ENCODE results near the gene FAM83B.

Gene FAM83B, protein sequence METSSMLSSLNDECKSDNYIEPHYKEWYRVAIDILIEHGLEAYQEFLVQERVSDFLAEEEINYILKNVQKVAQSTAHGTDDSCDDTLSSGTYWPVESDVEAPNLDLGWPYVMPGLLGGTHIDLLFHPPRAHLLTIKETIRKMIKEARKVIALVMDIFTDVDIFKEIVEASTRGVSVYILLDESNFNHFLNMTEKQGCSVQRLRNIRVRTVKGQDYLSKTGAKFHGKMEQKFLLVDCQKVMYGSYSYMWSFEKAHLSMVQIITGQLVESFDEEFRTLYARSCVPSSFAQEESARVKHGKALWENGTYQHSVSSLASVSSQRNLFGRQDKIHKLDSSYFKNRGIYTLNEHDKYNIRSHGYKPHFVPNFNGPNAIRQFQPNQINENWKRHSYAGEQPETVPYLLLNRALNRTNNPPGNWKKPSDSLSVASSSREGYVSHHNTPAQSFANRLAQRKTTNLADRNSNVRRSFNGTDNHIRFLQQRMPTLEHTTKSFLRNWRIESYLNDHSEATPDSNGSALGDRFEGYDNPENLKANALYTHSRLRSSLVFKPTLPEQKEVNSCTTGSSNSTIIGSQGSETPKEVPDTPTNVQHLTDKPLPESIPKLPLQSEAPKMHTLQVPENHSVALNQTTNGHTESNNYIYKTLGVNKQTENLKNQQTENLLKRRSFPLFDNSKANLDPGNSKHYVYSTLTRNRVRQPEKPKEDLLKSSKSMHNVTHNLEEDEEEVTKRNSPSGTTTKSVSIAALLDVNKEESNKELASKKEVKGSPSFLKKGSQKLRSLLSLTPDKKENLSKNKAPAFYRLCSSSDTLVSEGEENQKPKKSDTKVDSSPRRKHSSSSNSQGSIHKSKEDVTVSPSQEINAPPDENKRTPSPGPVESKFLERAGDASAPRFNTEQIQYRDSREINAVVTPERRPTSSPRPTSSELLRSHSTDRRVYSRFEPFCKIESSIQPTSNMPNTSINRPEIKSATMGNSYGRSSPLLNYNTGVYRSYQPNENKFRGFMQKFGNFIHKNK

DNA sequence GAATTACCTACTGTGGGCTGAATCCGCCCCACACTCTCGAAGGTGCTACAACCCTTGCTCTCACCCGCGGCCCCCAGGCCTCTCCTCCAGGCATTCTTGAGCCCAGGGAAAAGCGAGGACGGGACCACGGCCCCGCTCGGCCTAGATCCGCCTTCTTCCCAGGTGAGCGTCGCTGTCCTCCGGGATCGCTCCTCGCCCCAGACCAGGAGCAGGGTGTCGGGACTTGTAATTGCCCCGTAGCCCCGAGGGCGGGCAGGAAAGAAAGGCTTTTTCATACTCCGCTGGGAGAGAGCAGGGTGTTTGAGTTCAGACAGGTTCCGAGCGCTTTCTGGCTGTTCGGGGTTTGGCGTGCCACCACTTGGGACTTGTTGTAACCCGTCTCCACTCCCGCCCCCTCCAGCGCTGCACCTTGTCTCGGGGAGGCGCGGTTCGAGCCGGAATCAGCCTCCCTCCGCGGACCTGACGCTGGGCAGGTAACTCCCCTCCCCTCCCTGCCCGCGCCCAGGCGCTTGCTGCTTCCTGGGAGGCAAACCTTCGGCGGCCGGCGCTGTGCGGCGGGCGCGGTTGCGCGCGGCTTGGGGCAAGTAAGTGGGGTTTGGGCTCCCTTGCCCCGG is at the start of gene FAM83B:
Gene FAM83B (plus strand): TSS at position 529 of the 614 bp plus-strand sequence. CDS start 23,476 bp downstream, outside the sequence.
- TF ChIP-seq, protein P1, sequence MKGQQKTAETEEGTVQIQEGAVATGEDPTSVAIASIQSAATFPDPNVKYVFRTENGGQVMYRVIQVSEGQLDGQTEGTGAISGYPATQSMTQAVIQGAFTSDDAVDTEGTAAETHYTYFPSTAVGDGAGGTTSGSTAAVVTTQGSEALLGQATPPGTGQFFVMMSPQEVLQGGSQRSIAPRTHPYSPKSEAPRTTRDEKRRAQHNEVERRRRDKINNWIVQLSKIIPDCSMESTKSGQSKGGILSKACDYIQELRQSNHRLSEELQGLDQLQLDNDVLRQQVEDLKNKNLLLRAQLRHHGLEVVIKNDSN (IDR thresholded peaks at IDR 0.05) = no peak
- TF ChIP-seq, protein P2, sequence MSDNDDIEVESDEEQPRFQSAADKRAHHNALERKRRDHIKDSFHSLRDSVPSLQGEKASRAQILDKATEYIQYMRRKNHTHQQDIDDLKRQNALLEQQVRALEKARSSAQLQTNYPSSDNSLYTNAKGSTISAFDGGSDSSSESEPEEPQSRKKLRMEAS (IDR thresholded peaks at IDR 0.05) = 0 out of 2 replicates have a peak, but pooled peaks have one; percentile 53
- TF ChIP-seq ZBTB7A (IDR thresholded peaks at IDR 0.05; ENCODE audit: low read depth) (no peak), TEAD4 (IDR thresholded peaks at IDR 0.05) (no peak), TAF1 (IDR thresholded peaks at IDR 0.05; ENCODE audit: low read depth) (peak; percentile 68), CREB1 (IDR thresholded peaks at IDR 0.05; ENCODE audit: low read depth) (no peak), FOXM1 (IDR thresholded peaks at IDR 0.05; ENCODE audit: borderline replicate concordance, low read depth) (no peak), RAD21 (IDR thresholded peaks at IDR 0.05; ENCODE audit: low read depth) (no peak), CEBPB (IDR thresholded peaks at IDR 0.05) (no peak), YY1 (IDR thresholded peaks at IDR 0.05; ENCODE audit: low read depth) (peak; percentile 45; the same call in 1 of the 2 replicates), TCF12 (IDR thresholded peaks at IDR 0.05; ENCODE audit: low read depth) (no peak), EP300 (IDR thresholded peaks at IDR 0.05; ENCODE audit: borderline replicate concordance) (no peak; the same call in 1 of the 2 replicates), NFIC (IDR thresholded peaks at IDR 0.05) (no peak), EGR1 (IDR thresholded peaks at IDR 0.05) (no peak; the same call in 1 of the 2 replicates)
- TF ChIP-seq, protein P3, sequence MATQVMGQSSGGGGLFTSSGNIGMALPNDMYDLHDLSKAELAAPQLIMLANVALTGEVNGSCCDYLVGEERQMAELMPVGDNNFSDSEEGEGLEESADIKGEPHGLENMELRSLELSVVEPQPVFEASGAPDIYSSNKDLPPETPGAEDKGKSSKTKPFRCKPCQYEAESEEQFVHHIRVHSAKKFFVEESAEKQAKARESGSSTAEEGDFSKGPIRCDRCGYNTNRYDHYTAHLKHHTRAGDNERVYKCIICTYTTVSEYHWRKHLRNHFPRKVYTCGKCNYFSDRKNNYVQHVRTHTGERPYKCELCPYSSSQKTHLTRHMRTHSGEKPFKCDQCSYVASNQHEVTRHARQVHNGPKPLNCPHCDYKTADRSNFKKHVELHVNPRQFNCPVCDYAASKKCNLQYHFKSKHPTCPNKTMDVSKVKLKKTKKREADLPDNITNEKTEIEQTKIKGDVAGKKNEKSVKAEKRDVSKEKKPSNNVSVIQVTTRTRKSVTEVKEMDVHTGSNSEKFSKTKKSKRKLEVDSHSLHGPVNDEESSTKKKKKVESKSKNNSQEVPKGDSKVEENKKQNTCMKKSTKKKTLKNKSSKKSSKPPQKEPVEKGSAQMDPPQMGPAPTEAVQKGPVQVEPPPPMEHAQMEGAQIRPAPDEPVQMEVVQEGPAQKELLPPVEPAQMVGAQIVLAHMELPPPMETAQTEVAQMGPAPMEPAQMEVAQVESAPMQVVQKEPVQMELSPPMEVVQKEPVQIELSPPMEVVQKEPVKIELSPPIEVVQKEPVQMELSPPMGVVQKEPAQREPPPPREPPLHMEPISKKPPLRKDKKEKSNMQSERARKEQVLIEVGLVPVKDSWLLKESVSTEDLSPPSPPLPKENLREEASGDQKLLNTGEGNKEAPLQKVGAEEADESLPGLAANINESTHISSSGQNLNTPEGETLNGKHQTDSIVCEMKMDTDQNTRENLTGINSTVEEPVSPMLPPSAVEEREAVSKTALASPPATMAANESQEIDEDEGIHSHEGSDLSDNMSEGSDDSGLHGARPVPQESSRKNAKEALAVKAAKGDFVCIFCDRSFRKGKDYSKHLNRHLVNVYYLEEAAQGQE (IDR thresholded peaks at IDR 0.05; ENCODE audit: low read depth) = peak; percentile 22; the same call in 1 of the 2 replicates

DNA sequence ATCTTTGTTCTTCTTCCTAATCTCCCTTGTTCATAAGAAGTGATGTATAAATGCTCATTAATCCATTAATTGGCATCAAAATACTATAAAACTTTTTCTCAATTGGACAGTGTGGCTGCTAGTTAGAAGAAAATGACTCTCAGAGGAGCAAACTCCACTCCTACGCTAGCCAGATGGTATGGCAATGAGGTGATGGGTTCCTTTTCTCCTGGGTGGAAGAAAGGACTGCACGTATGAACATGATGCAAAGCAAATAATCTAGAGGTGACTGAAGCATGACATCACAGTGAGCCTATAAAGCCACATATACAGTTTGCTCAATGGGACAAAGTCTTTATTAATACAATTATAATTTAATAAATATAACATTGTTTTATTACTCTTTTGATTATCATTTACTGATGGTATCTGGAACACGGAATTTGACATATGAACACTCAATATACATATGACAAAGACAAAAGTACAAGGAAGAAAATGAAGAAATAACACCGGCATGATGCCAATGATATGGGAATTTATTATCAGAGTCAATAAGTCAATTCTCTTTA is 46.4 kb upstream of the FAM83B start:
- TF ChIP-seq NFIC (IDR thresholded peaks at IDR 0.05) (no peak), TCF12 (IDR thresholded peaks at IDR 0.05; ENCODE audit: low read depth) (no peak), TEAD4 (IDR thresholded peaks at IDR 0.05) (no peak), CREB1 (IDR thresholded peaks at IDR 0.05; ENCODE audit: low read depth) (no peak), ZBTB7A (IDR thresholded peaks at IDR 0.05; ENCODE audit: low read depth) (no peak)
- TF ChIP-seq, protein P3 (IDR thresholded peaks at IDR 0.05; ENCODE audit: low read depth) = no peak

DNA sequence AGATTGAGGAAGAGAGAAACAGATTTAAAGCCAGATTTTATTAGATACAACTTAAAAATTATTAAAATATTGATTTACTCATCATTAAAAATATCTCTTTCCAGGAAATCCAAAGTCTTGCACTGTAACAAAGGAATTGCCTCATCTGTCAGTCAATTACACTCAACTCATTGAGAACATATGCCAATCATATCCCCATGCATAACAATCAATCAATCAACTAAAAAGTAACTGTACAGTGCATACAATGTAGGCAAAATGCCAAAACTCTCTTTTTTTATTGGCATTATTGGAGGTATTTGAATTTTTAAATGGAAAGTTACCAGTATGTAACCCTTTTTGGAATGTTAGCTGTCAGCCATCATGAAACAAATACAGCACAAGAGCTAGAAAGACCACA is 45.3 kb upstream of the FAM83B start:
- TF ChIP-seq YY1 (IDR thresholded peaks at IDR 0.05; ENCODE audit: low read depth) = no peak
- no peak for TF ChIP-seq CEBPB (IDR thresholded peaks at IDR 0.05)
- TF ChIP-seq TEAD4 (IDR thresholded peaks at IDR 0.05) = no peak

DNA sequence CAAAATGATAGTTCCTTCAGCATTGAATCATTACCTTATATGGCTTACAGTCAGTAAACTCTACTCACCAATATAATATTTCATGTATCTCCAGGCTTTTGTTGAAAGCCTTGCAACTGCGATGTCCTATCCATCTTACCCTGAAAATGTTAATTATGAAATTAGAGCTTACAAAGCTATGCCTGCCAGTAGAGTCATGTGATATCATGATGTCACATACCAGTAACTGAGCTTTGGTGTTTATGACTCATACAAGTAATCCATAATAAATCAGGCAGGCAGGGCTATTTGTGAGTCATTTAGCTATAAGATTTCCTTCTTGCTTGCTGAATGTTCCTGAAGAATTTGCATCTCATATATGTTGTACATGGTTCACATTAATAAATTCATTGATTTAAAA is 44.9 kb upstream of the FAM83B start:
- TF ChIP-seq CEBPB (IDR thresholded peaks at IDR 0.05) (0 out of 2 replicates have a peak, but pooled peaks have one; percentile 26), TAF1 (IDR thresholded peaks at IDR 0.05; ENCODE audit: low read depth) (no peak), EGR1 (IDR thresholded peaks at IDR 0.05) (no peak), YY1 (IDR thresholded peaks at IDR 0.05; ENCODE audit: low read depth) (no peak), ZBTB7A (IDR thresholded peaks at IDR 0.05; ENCODE audit: low read depth) (no peak), EP300 (IDR thresholded peaks at IDR 0.05; ENCODE audit: borderline replicate concordance) (peak; percentile 78; the same call in 1 of the 2 replicates), CREB1 (IDR thresholded peaks at IDR 0.05; ENCODE audit: low read depth) (no peak), FOXM1 (IDR thresholded peaks at IDR 0.05; ENCODE audit: borderline replicate concordance, low read depth) (peak; percentile 49; the same call in 1 of the 2 replicates), TCF12 (IDR thresholded peaks at IDR 0.05; ENCODE audit: low read depth) (peak; percentile 78), TEAD4 (IDR thresholded peaks at IDR 0.05) (peak; percentile 72), NFIC (IDR thresholded peaks at IDR 0.05) (no peak; the same call in none of the 2 replicates)
- TF ChIP-seq, protein P1 (IDR thresholded peaks at IDR 0.05) = peak; percentile 86
- TF ChIP-seq, protein P2 (IDR thresholded peaks at IDR 0.05) = no peak
